DND-41 (cell line): ENCODE results near the gene DEPP1.

ENCODE experiments used
- ATAC-seq: fragments of 200-7000 bp; cut with Tn5 transposase; 3 replicates; pipeline ENCODE4 v1.9.1; 2021; ENCODE audit warnings: low read depth; ENCODE audit not compliant: insufficient read depth
- DNase-seq: peaks from one replicate; pipeline ENCODE4 v3.0.0-alpha.2; 2020
- H2AFZ ChIP-seq: 2 replicates; pipeline ENCODE4 v1.6.0; 2012; ENCODE audit warnings: low read depth, low read length
- H3K27ac ChIP-seq: 2 replicates; pipeline ENCODE4 v1.5.1; 2012; ENCODE audit warnings: low read length, inconsistent platforms
- H3K27me3 ChIP-seq: fragments of 200-600 bp; sonication (generic); 2 replicates; pipeline ENCODE4 v1.6.0; 2012; ENCODE audit warnings: low read length, mild to moderate bottlenecking, inconsistent platforms; ENCODE audit not compliant: insufficient read depth, poor library complexity
- H3K36me3 ChIP-seq: 2 replicates; pipeline ENCODE4 v1.5.1; 2012; ENCODE audit warnings: low read length, inconsistent platforms; ENCODE audit not compliant: insufficient read depth
- H3K4me1 ChIP-seq: 2 replicates; pipeline ENCODE4 v1.5.1; 2012; ENCODE audit warnings: mild to moderate bottlenecking, low read length; ENCODE audit not compliant: insufficient read depth
- H3K4me2 ChIP-seq: 2 replicates; pipeline ENCODE4 v1.6.0; 2012; ENCODE audit warnings: mild to moderate bottlenecking, moderate library complexity, low read length, inconsistent platforms; ENCODE audit not compliant: insufficient read depth
- H3K4me3 ChIP-seq, 2 experiments: fragments of 200-600 bp in 1 of 2; shearing (Covaris generic) in 1 of 2; 2 replicates each; pipeline ENCODE4 v1.5.1; 2012 to 2016; ENCODE audit warnings: inconsistent platforms in 2 of 2, low read length in 2 of 2, mild to moderate bottlenecking in 2 of 2, low read depth in 1 of 2, moderate library complexity in 1 of 2
- H3K79me2 ChIP-seq: 2 replicates; pipeline ENCODE4 v1.6.0; 2012; ENCODE audit warnings: low read length, inconsistent platforms; ENCODE audit not compliant: insufficient read depth
- H3K9ac ChIP-seq: 2 replicates; pipeline ENCODE4 v1.6.0; 2012; ENCODE audit warnings: low read depth, mild to moderate bottlenecking, inconsistent platforms, low read length, moderate library complexity
- H3K9me3 ChIP-seq: 2 replicates; pipeline ENCODE4 v1.5.1; 2012; ENCODE audit warnings: low read length, moderate library complexity, mild to moderate bottlenecking, inconsistent platforms; ENCODE audit not compliant: insufficient read depth, severe bottlenecking
- H4K20me1 ChIP-seq: 2 replicates; pipeline ENCODE4 v1.6.0; 2012; ENCODE audit warnings: low read length; ENCODE audit not compliant: insufficient read depth
- CTCF ChIP-seq: IDR thresholded peaks from 2 replicates; pipeline ENCODE4 v1.5.1; 2012; ENCODE audit warnings: borderline replicate concordance, low read length, moderate library complexity, mild to moderate bottlenecking; ENCODE audit not compliant: poor library complexity, severe bottlenecking; ENCODE audit errors: extremely low read depth
- EZH2 ChIP-seq: IDR thresholded peaks from 3 replicates; pipeline ENCODE4 v1.6.1; 2012; ENCODE audit warnings: borderline replicate concordance, low read depth, mild to moderate bottlenecking, moderate library complexity, low read length, inconsistent platforms; ENCODE audit not compliant: severe bottlenecking

DEPP1 gene

GRCh38 chr10:44986670-44987069 is 8.1 kb upstream of the DEPP1 start:
- TF ChIP-seq EZH2, result no peak
- no peak for TF ChIP-seq CTCF
- no peaks in the 10 kb centered on the region for H3K36me3 ChIP-seq
- no peak overlapping the region for H3K27ac ChIP-seq
- H3K9ac ChIP-seq, result no peak overlapping the region
- H3K27me3 ChIP-seq, result no peaks in the 10 kb centered on the region
- no peak overlapping the region for H2AFZ ChIP-seq
- DNase-seq (no peak), ATAC-seq (no peak)
- H3K9me3 ChIP-seq, result no peaks in the 10 kb centered on the region
- H3K4me1 ChIP-seq, result no peaks in the 10 kb centered on the region
- H3K4me3 ChIP-seq, result no peak overlapping the region
- no peak overlapping the region for H3K4me2 ChIP-seq
- H4K20me1 ChIP-seq, result no peaks in the 10 kb centered on the region
- no peaks in the 10 kb centered on the region for H3K79me2 ChIP-seq

- Histone ChIP-seq H3K27me3 (no peaks in the 10 kb centered on the region), H3K4me1 (no peaks in the 10 kb centered on the region), H3K4me3 (no peak overlapping the region), H3K27ac (no peak overlapping the region), H3K9ac (no peak overlapping the region), H3K4me2 (no peak overlapping the region), H3K79me2 (no peaks in the 10 kb centered on the region), H3K36me3 (no peaks in the 10 kb centered on the region), H2AFZ (no peak overlapping the region), H4K20me1 (no peaks in the 10 kb centered on the region), H3K9me3 (no peaks in the 10 kb centered on the region)
- DNase-seq (no peak), ATAC-seq (no peak)
- TF ChIP-seq EZH2 (no peak), CTCF (no peak)
Observed at GRCh38 chr10:44986179-44986578, 7.6 kb upstream of the DEPP1 start.

GRCh38 chr10:44985175-44985681 is 6.6 kb upstream of the DEPP1 start:
- Histone ChIP-seq H3K4me1 (no peaks in the 10 kb centered on the region), H3K9ac (no peak overlapping the region), H4K20me1 (no peaks in the 10 kb centered on the region), H3K9me3 (no peaks in the 10 kb centered on the region), H2AFZ (no peak overlapping the region), H3K79me2 (no peaks in the 10 kb centered on the region), H3K27ac (no peak overlapping the region), H3K4me3 (no peak overlapping the region), H3K36me3 (no peaks in the 10 kb centered on the region), H3K27me3 (no peaks in the 10 kb centered on the region), H3K4me2 (no peak overlapping the region)
- TF ChIP-seq CTCF (no peak), EZH2 (no peak)
- no peak for DNase-seq
- no peak for ATAC-seq

GRCh38 chr10:44984671-44985101 is 6.1 kb upstream of the DEPP1 start:
- H3K27ac ChIP-seq, result no peak overlapping the region

More at GRCh38 chr10:44984671-44985101, 6.1 kb upstream of the DEPP1 start:
- H3K9me3 ChIP-seq, result no peaks in the 10 kb centered on the region
- no peaks in the 10 kb centered on the region for H3K27me3 ChIP-seq
- H3K4me2 ChIP-seq, result no peak overlapping the region
- H2AFZ ChIP-seq, result no peak overlapping the region
- DNase-seq (no peak), ATAC-seq (no peak)
- no peaks in the 10 kb centered on the region for H3K4me1 ChIP-seq
- H4K20me1 ChIP-seq, result no peaks in the 10 kb centered on the region
- no peak overlapping the region for H3K4me3 ChIP-seq
- no peak overlapping the region for H3K9ac ChIP-seq
- H3K79me2 ChIP-seq, result no peaks in the 10 kb centered on the region
- H3K36me3 ChIP-seq, result no peaks in the 10 kb centered on the region
- TF ChIP-seq EZH2 (no peak), CTCF (no peak)
